Peyer's patch (tissue), 4 donors: ENCODE data around the gene CSPG4.

Experiments
- CTCF ChIP-seq, 6 experiments: fragments of 450-650 bp in 4 of 6; fragments of 200-600 bp in 2 of 6; sonication (generic) in 1 of 6; IDR thresholded peaks; one replicate each; pipeline ENCODE4 v1.5.1; 2017 to 2019; ENCODE audit warnings: antibody characterized with exemption in 6 of 6, mild to moderate bottlenecking in 3 of 6, moderate library complexity in 1 of 6
- POLR2A ChIP-seq, 2 donors: fragments of 450-650 bp; IDR thresholded peaks; one replicate each; pipeline ENCODE4 v1.5.1; 2017; ENCODE audit warnings: antibody characterized with exemption in 2 of 2, mild to moderate bottlenecking in 2 of 2, moderate library complexity in 2 of 2

- no peak for TF ChIP-seq CTCF (IDR thresholded peaks at IDR 0.05)
- no peak for TF ChIP-seq POLR2A (IDR thresholded peaks at IDR 0.05)
Measured at GRCh38 chr15:75677465-75678323, 35.0 kb downstream of the CSPG4 start.
